KOPT-K1 (cell line): ENCODE data around the gene SPTBN4.
"Not testable (repeated sequence)": the region's sequence is repeated elsewhere in the genome, so short reads cannot be mapped to it uniquely, and the experiment has no call there.

Experiments used
- H3K27ac ChIP-seq: fragments of 200-600 bp; sonication (generic); 2 replicates; pipeline ENCODE4 v1.5.1; 2016; ENCODE audit warnings: antibody characterized with exemption, mild to moderate bottlenecking, low read depth, low read length; ENCODE audit not compliant: poor library complexity, severe bottlenecking
- H3K36me3 ChIP-seq: fragments of 200-600 bp; sonication (generic); 2 replicates; pipeline ENCODE4 v1.5.1; 2017; ENCODE audit warnings: antibody characterized with exemption, mild to moderate bottlenecking, low read length, moderate library complexity; ENCODE audit not compliant: insufficient read depth
- H3K9me3 ChIP-seq: fragments of 200-600 bp; sonication (generic); 2 replicates; pipeline ENCODE4 v1.5.1; 2017; ENCODE audit warnings: antibody characterized with exemption, low read length, mild to moderate bottlenecking; ENCODE audit not compliant: insufficient read depth, poor library complexity, severe bottlenecking

SPTBN4 gene

GRCh38 chr19:40469011-40469410 is 2.2 kb downstream of the SPTBN4 start:
- Histone ChIP-seq H3K27ac (no peak overlapping the region), H3K9me3 (no peaks in the 10 kb centered on the region)

GRCh38 chr19:40471111-40471510 is 4.3 kb downstream of the SPTBN4 start:
- Histone ChIP-seq H3K27ac (no peak overlapping the region), H3K36me3 (no peaks in the 10 kb centered on the region), H3K9me3 (no peaks in the 10 kb centered on the region)

More at GRCh38 chr19:40469011-40469410, 2.2 kb downstream of the SPTBN4 start:
- no peaks in the 10 kb centered on the region for H3K36me3 ChIP-seq

DNA sequence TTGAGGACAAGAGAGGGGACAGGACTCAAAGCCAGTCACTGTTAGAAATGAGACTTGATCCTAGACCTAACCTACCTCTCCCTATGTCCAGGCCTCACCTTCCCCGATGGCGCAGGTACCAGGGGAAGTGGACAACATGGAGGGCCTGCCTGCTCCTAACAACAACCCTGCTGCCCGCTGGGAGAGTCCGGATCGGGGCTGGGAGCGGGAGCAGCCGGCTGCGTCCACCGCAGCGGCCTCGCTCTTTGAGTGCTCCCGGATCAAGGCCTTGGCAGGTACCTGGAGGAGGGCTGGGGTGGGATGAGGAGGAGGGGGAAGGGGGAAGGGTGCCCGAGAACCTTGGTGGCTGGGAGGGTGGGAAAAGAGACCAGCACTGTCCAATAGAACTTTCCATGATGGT is 5.7 kb downstream of the SPTBN4 start:
- no peak overlapping the region for H3K27ac ChIP-seq
- no peaks in the 10 kb centered on the region for H3K9me3 ChIP-seq
- H3K36me3 ChIP-seq = no peaks in the 10 kb centered on the region

DNA sequence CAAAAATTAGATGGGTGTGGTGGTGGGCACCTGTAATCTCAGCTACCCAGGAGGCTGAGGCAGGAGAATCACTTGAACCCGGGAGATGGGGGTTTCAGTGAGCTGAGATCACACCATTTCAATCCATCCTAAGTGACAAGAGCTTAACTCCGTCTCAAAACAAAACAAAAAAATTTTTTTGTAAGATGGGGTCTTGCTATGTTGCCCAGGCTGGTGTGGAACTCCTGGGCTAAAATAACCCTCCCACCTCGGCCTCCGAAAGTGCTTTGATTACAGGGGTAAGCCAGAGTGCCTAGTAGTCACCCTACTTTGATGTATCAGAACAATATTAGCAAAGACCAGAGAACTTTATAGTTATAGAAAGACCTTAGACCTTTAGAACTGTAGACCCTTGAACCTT is 7.9 kb downstream of the SPTBN4 start:
- no peaks in the 10 kb centered on the region for H3K36me3 ChIP-seq
- H3K9me3 ChIP-seq = no peaks in the 10 kb centered on the region
- H3K27ac ChIP-seq = no peak overlapping the region

DNA sequence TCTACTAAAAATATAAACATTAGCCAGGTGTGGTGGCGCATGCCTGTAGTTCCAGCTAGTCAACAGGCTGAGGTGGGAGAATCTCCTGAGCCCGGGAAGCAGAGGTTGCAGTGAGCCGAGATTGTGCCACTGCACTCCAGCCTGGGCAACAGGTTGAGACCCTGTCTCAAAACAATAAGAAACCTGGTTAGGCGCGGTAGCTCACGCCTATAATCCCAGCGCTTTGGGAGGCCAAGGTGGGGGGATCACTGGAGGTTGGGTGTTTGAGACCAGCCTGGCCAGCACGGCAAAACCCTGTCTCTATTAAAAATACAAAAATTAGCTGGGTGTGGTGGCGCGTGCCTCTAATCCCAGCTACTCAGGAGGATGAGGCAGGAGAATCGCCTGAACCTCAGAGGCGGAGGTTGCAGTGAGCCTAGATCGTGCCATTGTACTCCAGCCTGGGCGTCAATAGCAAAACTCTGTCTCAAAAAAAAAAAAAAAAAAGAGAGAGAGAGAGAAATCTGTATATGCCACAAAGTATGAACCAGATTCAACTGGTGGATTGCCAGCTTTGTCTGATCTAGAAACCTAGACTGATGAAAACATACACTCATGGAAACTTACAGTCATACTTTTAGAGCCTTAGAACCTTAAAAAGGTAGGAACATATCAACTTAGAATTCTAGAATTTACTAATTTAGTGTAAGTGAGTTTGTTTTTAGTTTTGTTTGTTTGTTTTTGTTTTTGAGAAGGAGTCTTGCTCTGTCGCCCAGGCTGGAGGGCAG is 9.3 kb downstream of the SPTBN4 start:
- H3K9me3 ChIP-seq, H3K27ac ChIP-seq, H3K36me3 ChIP-seq: not testable (repeated sequence)

GRCh38 chr19:40486017-40486416 is 19.2 kb downstream of the SPTBN4 start:
- H3K36me3 ChIP-seq = no peaks in the 10 kb centered on the region
- no peak overlapping the region for H3K27ac ChIP-seq
- H3K9me3 ChIP-seq = no peaks in the 10 kb centered on the region

GRCh38 chr19:40489882-40490230 is 23.1 kb downstream of the SPTBN4 start:
- no peaks in the 10 kb centered on the region for H3K9me3 ChIP-seq
- H3K36me3 ChIP-seq = no peaks in the 10 kb centered on the region
- H3K27ac ChIP-seq = no peak overlapping the region

DNA sequence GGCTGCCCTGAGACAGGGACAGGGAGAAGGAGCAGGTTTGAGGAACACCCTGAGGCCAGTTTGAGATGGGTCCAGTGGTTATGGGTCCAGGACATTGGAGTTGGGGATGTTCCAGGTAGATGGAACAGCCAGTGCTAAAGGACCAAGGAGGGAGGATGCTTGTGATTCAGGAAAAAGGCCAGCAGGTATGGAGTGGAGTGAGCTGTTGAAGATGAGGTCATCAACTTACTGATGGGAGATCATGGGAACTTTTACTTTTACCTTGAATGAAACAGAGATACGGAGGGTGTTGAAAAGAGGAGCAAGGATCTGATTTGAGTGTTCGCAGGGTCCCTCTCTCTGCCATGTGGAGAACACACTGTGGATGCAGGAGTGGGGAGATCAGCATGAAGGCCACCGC is 25.5 kb downstream of the SPTBN4 start:
- Histone ChIP-seq H3K27ac (no peak overlapping the region), H3K9me3 (no peaks in the 10 kb centered on the region), H3K36me3 (no peaks in the 10 kb centered on the region)

- H3K27ac ChIP-seq = no peak overlapping the region
- no peaks in the 10 kb centered on the region for H3K9me3 ChIP-seq
- H3K36me3 ChIP-seq = no peaks in the 10 kb centered on the region
These were observed 27.0 kb downstream of the SPTBN4 start for GRCh38 chr19:40493778-40494177.

- no peak overlapping the region for H3K27ac ChIP-seq
- H3K9me3 ChIP-seq = no peaks in the 10 kb centered on the region
- H3K36me3 ChIP-seq = no peaks in the 10 kb centered on the region
These were observed 27.5 kb downstream of the SPTBN4 start for GRCh38 chr19:40494191-40494838.

DNA sequence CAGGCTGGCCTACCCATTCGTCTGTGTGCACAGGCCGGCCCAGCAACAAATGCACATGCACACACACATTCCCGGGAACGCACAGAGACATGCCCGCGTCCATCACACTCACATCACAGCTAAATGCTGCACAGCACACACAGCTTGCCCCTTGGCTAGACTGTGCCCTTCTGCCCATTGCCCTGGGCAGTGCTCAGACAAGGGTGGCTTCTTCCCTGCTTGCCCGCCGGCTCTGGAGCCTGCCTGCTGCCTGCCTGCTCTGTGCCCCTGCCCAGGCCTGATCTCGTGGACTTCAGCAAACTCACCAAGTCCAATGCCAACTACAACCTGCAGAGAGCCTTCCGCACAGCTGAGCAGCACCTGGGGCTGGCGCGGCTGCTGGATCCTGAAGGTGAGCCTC is 30.4 kb downstream of the SPTBN4 start:
- H3K27ac ChIP-seq = no peak overlapping the region
- no peaks in the 10 kb centered on the region for H3K36me3 ChIP-seq
- H3K9me3 ChIP-seq = no peaks in the 10 kb centered on the region

- Histone ChIP-seq H3K9me3 (no peaks in the 10 kb centered on the region), H3K36me3 (no peaks in the 10 kb centered on the region), H3K27ac (no peak overlapping the region)
These were observed 32.5 kb downstream of the SPTBN4 start for GRCh38 chr19:40499320-40499719.

- not testable (repeated sequence) for H3K9me3 ChIP-seq
These were observed 34.1 kb downstream of the SPTBN4 start for GRCh38 chr19:40500678-40501530.

GRCh38 chr19:40501599-40501998 is 34.8 kb downstream of the SPTBN4 start:
- H3K27ac ChIP-seq = no peak overlapping the region
- H3K36me3 ChIP-seq = no peaks in the 10 kb centered on the region
- H3K9me3 ChIP-seq = no peaks in the 10 kb centered on the region

More at GRCh38 chr19:40500678-40501530, 34.1 kb downstream of the SPTBN4 start:
- not testable (repeated sequence) for H3K36me3 ChIP-seq, H3K27ac ChIP-seq

GRCh38 chr19:40502081-40502480 is 35.3 kb downstream of the SPTBN4 start:
- no peaks in the 10 kb centered on the region for H3K9me3 ChIP-seq
- no peak overlapping the region for H3K27ac ChIP-seq
- no peaks in the 10 kb centered on the region for H3K36me3 ChIP-seq
